Measurements from ENCODE around the gene GALNT16. TPM values are rescaled to one million over a fixed set of nuclear protein-coding genes. Genes with fewer than 3 reads are reported as not detected.

GALNT16 gene
- polyA plus RNA-seq, 1 donor (not counting 4 experiments of a cell fraction or from before 2014, with no cell fraction given) = not detected

DNA sequence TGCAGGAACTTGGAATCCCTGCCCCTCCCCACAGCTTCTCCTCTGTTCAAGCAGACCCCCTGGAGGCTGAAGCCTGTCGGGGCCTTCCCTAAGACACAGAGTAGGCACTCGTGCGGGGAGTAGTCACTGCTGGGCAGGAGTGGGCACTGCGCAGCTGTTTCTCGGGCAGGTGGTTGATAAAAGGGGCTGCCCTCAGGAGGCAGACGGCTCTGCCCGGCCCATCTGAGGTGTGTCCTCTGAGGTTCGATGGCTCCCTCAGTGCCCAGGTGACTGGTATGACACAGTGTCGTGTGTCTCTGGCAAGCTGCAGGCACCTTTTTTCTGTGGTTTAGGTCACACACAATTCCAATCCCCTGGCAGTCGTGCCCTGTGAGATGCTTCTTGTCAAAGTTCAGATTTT is 10.1 kb downstream of the GALNT16 start:
- DNase-seq (ENCODE audit: low read depth, low spot score) (no peak), FAIRE-seq (no peak)
- Histone ChIP-seq H3K36me3 (ENCODE audit: control insufficient read depth in 2 of 2, extremely low read depth in 1 of 2, insufficient read depth in 2 of 2, low read length in 2 of 2) (no peaks in the 10 kb centered on the region), H3K27ac (ENCODE audit: control insufficient read depth, insufficient read depth, low read length) (no peak overlapping the region), H4K20me1 (ENCODE audit: control insufficient read depth, extremely low read depth, insufficient read depth, low read length) (no peaks in the 10 kb centered on the region), H3K9me1 (ENCODE audit: control insufficient read depth, extremely low read depth, insufficient read depth, low read length) (no peaks in the 10 kb centered on the region), H3K4me3 (ENCODE audit: control insufficient read depth in 2 of 3, extremely low read depth in 1 of 3, insufficient read depth in 2 of 3, low read depth in 1 of 3, low read length in 3 of 3) (no peak overlapping the region), H3K4me1 (ENCODE audit: control insufficient read depth, extremely low read depth, insufficient read depth, low read length) (peaks cover 12% of the 10 kb centered on the region), H2AFZ (ENCODE audit: control insufficient read depth, low read length) (no peak overlapping the region), H3K79me2 (ENCODE audit: control insufficient read depth, insufficient read depth, low read length) (no peaks in the 10 kb centered on the region), H3K27me3 (ENCODE audit: control insufficient read depth, extremely low read depth, insufficient read depth, low read length) (peaks cover 9% of the 10 kb centered on the region), H3K9ac (ENCODE audit: control insufficient read depth, extremely low read depth, insufficient read depth, low read length) (no peak overlapping the region), H3K4me2 (ENCODE audit: control insufficient read depth, extremely low read depth, insufficient read depth, low read depth, low read length) (no peak overlapping the region), H3K9me3 (ENCODE audit: control insufficient read depth, low read depth, low read length) (no peaks in the 10 kb centered on the region)
- dilution Hi-C loops (cut with MboI; ENCODE audit: extremely low pct_ligation_motif_present, low sequenced_read_pairs) = no loop called here
- no peak for TF ChIP-seq EZH2 (IDR thresholded peaks at IDR 0.05; ENCODE audit: low read length)
- TF ChIP-seq, protein P1, sequence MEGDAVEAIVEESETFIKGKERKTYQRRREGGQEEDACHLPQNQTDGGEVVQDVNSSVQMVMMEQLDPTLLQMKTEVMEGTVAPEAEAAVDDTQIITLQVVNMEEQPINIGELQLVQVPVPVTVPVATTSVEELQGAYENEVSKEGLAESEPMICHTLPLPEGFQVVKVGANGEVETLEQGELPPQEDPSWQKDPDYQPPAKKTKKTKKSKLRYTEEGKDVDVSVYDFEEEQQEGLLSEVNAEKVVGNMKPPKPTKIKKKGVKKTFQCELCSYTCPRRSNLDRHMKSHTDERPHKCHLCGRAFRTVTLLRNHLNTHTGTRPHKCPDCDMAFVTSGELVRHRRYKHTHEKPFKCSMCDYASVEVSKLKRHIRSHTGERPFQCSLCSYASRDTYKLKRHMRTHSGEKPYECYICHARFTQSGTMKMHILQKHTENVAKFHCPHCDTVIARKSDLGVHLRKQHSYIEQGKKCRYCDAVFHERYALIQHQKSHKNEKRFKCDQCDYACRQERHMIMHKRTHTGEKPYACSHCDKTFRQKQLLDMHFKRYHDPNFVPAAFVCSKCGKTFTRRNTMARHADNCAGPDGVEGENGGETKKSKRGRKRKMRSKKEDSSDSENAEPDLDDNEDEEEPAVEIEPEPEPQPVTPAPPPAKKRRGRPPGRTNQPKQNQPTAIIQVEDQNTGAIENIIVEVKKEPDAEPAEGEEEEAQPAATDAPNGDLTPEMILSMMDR (optimal IDR thresholded peaks at IDR 0.05 in 1 of 3, IDR thresholded peaks at IDR 0.05 in 1 of 3, conservative IDR thresholded peaks at IDR 0.05 in 1 of 3; ENCODE audit: extremely low read depth in 1 of 3, insufficient read depth in 2 of 3, low read length in 3 of 3) = no peak

DNA sequence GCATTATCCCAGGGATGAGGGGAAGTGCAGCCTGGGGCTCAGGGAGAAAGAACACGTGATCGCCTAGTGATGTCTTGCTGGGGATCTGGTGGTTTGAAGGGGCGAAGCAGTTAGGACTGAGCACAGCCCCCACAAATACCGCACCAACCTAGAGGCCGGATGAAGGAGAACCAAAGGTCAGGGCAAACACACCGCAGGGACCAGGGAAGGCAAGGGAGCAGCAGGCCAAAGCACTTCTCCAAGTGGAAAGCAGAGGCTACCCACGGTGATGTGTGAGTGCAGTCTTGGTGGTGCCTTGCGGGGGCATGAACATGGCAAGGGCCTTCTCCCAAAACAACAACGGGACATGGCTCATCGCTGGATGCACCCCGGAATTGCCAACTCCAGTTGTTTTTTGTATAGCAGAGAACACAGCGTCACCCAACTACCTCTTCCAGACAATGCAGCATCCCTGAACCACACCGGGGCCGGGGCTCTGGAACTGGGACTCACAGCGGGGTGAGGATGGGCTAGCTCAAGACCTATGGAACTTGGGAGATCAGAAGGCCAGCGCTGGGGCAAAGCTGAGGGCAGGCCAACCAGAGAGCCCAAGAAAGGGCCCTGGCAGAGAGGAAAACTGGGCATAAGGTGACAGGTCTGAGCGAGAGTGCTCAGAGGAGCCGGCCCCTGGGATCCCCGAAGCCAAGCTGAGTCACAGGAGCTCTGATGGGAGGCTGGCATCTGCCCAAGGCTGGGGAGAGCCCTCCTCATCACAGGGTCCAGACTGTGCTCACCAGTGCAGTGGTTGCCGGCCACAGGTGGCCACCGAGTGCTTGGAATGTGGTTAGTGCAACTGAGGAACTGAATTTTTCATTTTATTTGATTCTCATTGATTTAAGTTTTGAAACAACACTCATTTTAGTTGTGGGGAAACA is 11.1 kb downstream of the GALNT16 start:
- H3K79me2 ChIP-seq (ENCODE audit: control insufficient read depth, insufficient read depth, low read length) = no peaks in the 10 kb centered on the region
- no peak overlapping the region for H3K4me2 ChIP-seq (ENCODE audit: control insufficient read depth, extremely low read depth, insufficient read depth, low read depth, low read length)
- no peak overlapping the region for H3K9ac ChIP-seq (ENCODE audit: control insufficient read depth, extremely low read depth, insufficient read depth, low read length)
- dilution Hi-C loops (cut with MboI; ENCODE audit: extremely low pct_ligation_motif_present, low sequenced_read_pairs) = no loop called here
- no peak for TF ChIP-seq EZH2 (IDR thresholded peaks at IDR 0.05; ENCODE audit: low read length)
- TF ChIP-seq, protein P1 (optimal IDR thresholded peaks at IDR 0.05 in 1 of 3, IDR thresholded peaks at IDR 0.05 in 1 of 3, conservative IDR thresholded peaks at IDR 0.05 in 1 of 3; ENCODE audit: extremely low read depth in 1 of 3, insufficient read depth in 2 of 3, low read length in 3 of 3) = no peak
- no peak overlapping the region for H2AFZ ChIP-seq (ENCODE audit: control insufficient read depth, low read length)
- FAIRE-seq (no peak), DNase-seq (ENCODE audit: low read depth, low spot score) (no peak)
- H4K20me1 ChIP-seq (ENCODE audit: control insufficient read depth, extremely low read depth, insufficient read depth, low read length) = no peaks in the 10 kb centered on the region
- peaks cover 12% of the 10 kb centered on the region for H3K4me1 ChIP-seq (ENCODE audit: control insufficient read depth, extremely low read depth, insufficient read depth, low read length)
- H3K9me1 ChIP-seq (ENCODE audit: control insufficient read depth, extremely low read depth, insufficient read depth, low read length) = no peaks in the 10 kb centered on the region
- no peaks in the 10 kb centered on the region for H3K9me3 ChIP-seq (ENCODE audit: control insufficient read depth, low read depth, low read length)
- no peak overlapping the region for H3K4me3 ChIP-seq (ENCODE audit: control insufficient read depth in 2 of 3, extremely low read depth in 1 of 3, insufficient read depth in 2 of 3, low read depth in 1 of 3, low read length in 3 of 3)
- peaks cover 7% of the 10 kb centered on the region for H3K27me3 ChIP-seq (ENCODE audit: control insufficient read depth, extremely low read depth, insufficient read depth, low read length)
- no peak overlapping the region for H3K27ac ChIP-seq (ENCODE audit: control insufficient read depth, insufficient read depth, low read length)
- no peaks in the 10 kb centered on the region for H3K36me3 ChIP-seq (ENCODE audit: control insufficient read depth in 2 of 2, extremely low read depth in 1 of 2, insufficient read depth in 2 of 2, low read length in 2 of 2)
